Activated CD4-positive, alpha-beta T cell treated with anti-CD3 and anti-CD28 coated beads, Interleukin-2, amount 10 ng/mL, durations not matched to agents 7 days and 5 days (primary cell): ENCODE measurements around the gene CERS6. TPM values are rescaled to one million over a fixed set of nuclear protein-coding genes. Genes with fewer than 3 reads are reported as not detected.
A peak's percentile ranks its signal among the peaks of the same experiment; 100 is the strongest.

Experiments
- CTCF ChIA-PET: fragments of 350-600 bp; sonication (Branson Sonifier 250); formaldehyde crosslinking; loops from one replicate; lab custom pipeline; 2021; ENCODE audit warnings: antibody characterized with exemption; lab: Charles Lee
- POLR2A ChIA-PET: fragments of 350-600 bp; sonication (Branson Sonifier 250); formaldehyde crosslinking; loops from one replicate; lab custom pipeline; 2021; ENCODE audit warnings: antibody characterized with exemption; lab: Charles Lee
- DNase-seq: peaks from one replicate; pipeline ENCODE4 v3.0.0-alpha.2; 2020
- H3K27ac Mint-ChIP-seq: one replicate; pipeline ENCODE4 v1.8.0; 2021; ENCODE audit warnings: mild to moderate bottlenecking, moderate library complexity, mixed read lengths
- H3K27me3 Mint-ChIP-seq: one replicate; pipeline ENCODE4 v1.8.0; 2021; ENCODE audit warnings: mixed read lengths
- H3K36me3 Mint-ChIP-seq: one replicate; pipeline ENCODE4 v1.8.0; 2021; ENCODE audit warnings: low read depth, mixed read lengths
- H3K4me1 Mint-ChIP-seq: one replicate; pipeline ENCODE4 v1.8.0; 2021; ENCODE audit warnings: mixed read lengths
- H3K4me3 Mint-ChIP-seq: one replicate; pipeline ENCODE4 v1.8.0; 2021; ENCODE audit warnings: mild to moderate bottlenecking, moderate library complexity, mixed read lengths
- H3K9me3 Mint-ChIP-seq: one replicate; pipeline ENCODE4 v1.8.0; 2021; ENCODE audit warnings: mixed read lengths
- total RNA-seq, 2 experiments: library from RNA; stranded (reverse); gene quantifications; one replicate each; pipeline ENCODE4 v1.2.3, GENCODE V29; 2021

CERS6 gene
- total RNA-seq, 2 experiments from 2014 or later: 12.1 to 14.9 TPM

DNA sequence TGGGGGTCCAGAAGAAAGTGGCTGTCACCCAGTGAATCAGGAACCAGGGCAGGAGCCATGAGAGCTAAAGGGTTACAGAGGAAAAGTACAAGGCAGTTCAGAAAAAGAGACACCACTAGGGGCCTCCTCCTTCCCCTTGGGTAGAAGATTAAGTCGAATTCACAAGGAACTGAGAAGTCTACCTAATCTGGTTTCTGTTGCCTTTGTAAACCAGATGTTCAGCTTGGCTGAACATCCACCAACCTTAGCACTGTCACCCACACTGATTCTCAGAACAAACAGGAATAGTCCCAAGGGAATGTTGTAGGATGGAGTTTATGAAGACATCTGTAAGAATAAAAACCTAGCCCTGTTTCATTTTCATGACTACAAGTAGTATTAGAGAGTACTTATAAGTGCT lies 256.0 kb downstream of the CERS6 start:
- ChIA-PET CTCF (interaction anchor here (2.2 kb wide), 1 partner anchor 12 kb away, joined by 4 read pairs; no protein-coding TSS in a partner anchor), POLR2A (no interaction called here)
- Mint-ChIP-seq H3K4me1 (peaks cover under 1% of the 10 kb centered on the region), H3K27ac (no peak overlapping the region), H3K36me3 (peaks cover 2% of the 10 kb centered on the region), H3K27me3 (no peaks in the 10 kb centered on the region), H3K4me3 (no peak overlapping the region), H3K9me3 (no peaks in the 10 kb centered on the region)
- DNase-seq: no peak

DNA sequence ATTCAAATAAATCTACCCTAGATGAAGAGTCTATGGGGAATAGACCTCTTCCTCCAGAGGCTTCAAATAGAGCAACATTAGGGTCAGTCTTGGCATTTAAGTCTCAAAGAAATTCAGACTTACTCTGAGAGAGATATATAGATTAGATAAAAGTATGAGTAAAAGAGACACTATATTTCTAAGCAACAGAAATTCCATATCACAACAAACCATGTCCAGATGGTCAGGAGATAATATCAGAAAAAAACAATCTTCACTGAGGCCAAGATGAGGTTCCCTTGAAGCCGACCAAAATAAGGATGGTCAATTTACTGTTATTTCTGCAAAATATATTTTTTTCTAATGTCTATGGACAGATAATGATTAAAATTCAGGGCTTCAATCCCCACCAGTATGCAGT lies 257.3 kb downstream of the CERS6 start:
- no peak for DNase-seq
- Mint-ChIP-seq H3K27ac (no peak overlapping the region), H3K4me3 (no peak overlapping the region), H3K36me3 (peaks cover 6% of the 10 kb centered on the region), H3K27me3 (no peaks in the 10 kb centered on the region), H3K4me1 (peaks cover 13% of the 10 kb centered on the region), H3K9me3 (no peaks in the 10 kb centered on the region)
- ChIA-PET POLR2A (no interaction called here), CTCF (no interaction called here)

- POLR2A ChIA-PET: no interaction called here
- Mint-ChIP-seq H3K27me3 (no peaks in the 10 kb centered on the region), H3K4me3 (no peak overlapping the region), H3K27ac (no peak overlapping the region), H3K4me1 (peaks cover 19% of the 10 kb centered on the region), H3K9me3 (no peaks in the 10 kb centered on the region), H3K36me3 (peaks cover 15% of the 10 kb centered on the region)
- CTCF ChIA-PET: interaction anchor here (1.2 kb wide), 1 partner anchor 9 kb away, joined by 3 read pairs; no protein-coding TSS in a partner anchor
- DNase-seq: no peak
Measured at GRCh38 chr2:168715849-168716248, 259.8 kb downstream of the CERS6 start.

- CTCF ChIA-PET: interaction anchor here (1.0 to 1.1 kb wide), 2 partner anchors 10 to 11 kb away, joined by 3 read pairs; no protein-coding TSS in a partner anchor
- POLR2A ChIA-PET: no interaction called here
Measured at GRCh38 chr2:168716839-168717238, 260.8 kb downstream of the CERS6 start.

GRCh38 chr2:168717790-168718502 lies 261.9 kb downstream of the CERS6 start:
- no peak for DNase-seq
- Mint-ChIP-seq H3K27ac (no peak overlapping the region), H3K9me3 (no peaks in the 10 kb centered on the region), H3K4me3 (no peak overlapping the region), H3K4me1 (peaks cover 19% of the 10 kb centered on the region), H3K27me3 (no peaks in the 10 kb centered on the region), H3K36me3 (peaks cover 15% of the 10 kb centered on the region)
- POLR2A ChIA-PET: no interaction called here
- CTCF ChIA-PET: interaction anchor here (0.9 to 1.4 kb wide), 2 partner anchors 9 to 107 kb away, joined by 3 read pairs; no protein-coding TSS in a partner anchor

More at GRCh38 chr2:168716839-168717238, 260.8 kb downstream of the CERS6 start:
- H3K27me3 Mint-ChIP-seq: no peaks in the 10 kb centered on the region
- no peak overlapping the region for H3K4me3 Mint-ChIP-seq
- H3K9me3 Mint-ChIP-seq: no peaks in the 10 kb centered on the region
- peak overlapping the region; percentile 31 for H3K27ac Mint-ChIP-seq
- peaks cover 15% of the 10 kb centered on the region for H3K36me3 Mint-ChIP-seq
- H3K4me1 Mint-ChIP-seq: peaks cover 19% of the 10 kb centered on the region
- no peak for DNase-seq

- no peak for DNase-seq
- ChIA-PET POLR2A (no interaction called here), CTCF (interaction anchor here (1.4 kb wide), 1 partner anchor 9 kb away, joined by 3 read pairs; no protein-coding TSS in a partner anchor)
- no peaks in the 10 kb centered on the region for H3K9me3 Mint-ChIP-seq
- no peaks in the 10 kb centered on the region for H3K27me3 Mint-ChIP-seq
- peaks cover 16% of the 10 kb centered on the region for H3K36me3 Mint-ChIP-seq
- H3K4me3 Mint-ChIP-seq: no peak overlapping the region
- peaks cover 19% of the 10 kb centered on the region for H3K4me1 Mint-ChIP-seq
- no peak overlapping the region for H3K27ac Mint-ChIP-seq
Measured at GRCh38 chr2:168718622-168719021, 262.6 kb downstream of the CERS6 start.

- H3K36me3 Mint-ChIP-seq: peaks cover 19% of the 10 kb centered on the region
- H3K9me3 Mint-ChIP-seq: no peaks in the 10 kb centered on the region
- no peak for DNase-seq
- H3K4me1 Mint-ChIP-seq: peaks cover 19% of the 10 kb centered on the region
- CTCF ChIA-PET: no interaction called here
- H3K4me3 Mint-ChIP-seq: no peak overlapping the region
- no peaks in the 10 kb centered on the region for H3K27me3 Mint-ChIP-seq
- POLR2A ChIA-PET: no interaction called here
- H3K27ac Mint-ChIP-seq: no peak overlapping the region
Measured at GRCh38 chr2:168719446-168719845, 263.4 kb downstream of the CERS6 start.

DNA sequence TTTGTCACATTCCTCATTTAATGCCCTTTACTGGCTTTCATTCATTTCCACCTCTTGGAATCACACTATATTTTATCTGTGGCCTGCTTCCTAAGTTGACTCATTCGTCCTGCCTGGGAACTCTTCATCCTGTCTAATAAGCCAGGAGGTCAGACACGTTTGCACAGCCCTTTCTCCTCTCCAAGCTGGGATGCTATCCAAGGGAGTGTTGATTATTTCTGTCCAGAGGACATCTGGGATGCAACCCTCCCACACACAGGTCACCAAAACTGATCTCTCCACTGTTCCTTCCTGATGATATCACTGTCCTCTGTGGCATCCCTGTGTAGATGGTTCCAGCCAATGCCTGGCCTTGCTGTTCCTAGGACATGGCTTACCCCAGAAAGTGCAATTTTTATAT lies 266.5 kb downstream of the CERS6 start:
- POLR2A ChIA-PET: no interaction called here
- no peaks in the 10 kb centered on the region for H3K27me3 Mint-ChIP-seq
- H3K9me3 Mint-ChIP-seq: no peaks in the 10 kb centered on the region
- H3K36me3 Mint-ChIP-seq: peaks cover 15% of the 10 kb centered on the region
- CTCF ChIA-PET: no interaction called here
- H3K27ac Mint-ChIP-seq: no peak overlapping the region
- no peak overlapping the region for H3K4me3 Mint-ChIP-seq
- DNase-seq: no peak
- peaks cover 13% of the 10 kb centered on the region for H3K4me1 Mint-ChIP-seq

- Mint-ChIP-seq H3K27me3 (no peaks in the 10 kb centered on the region), H3K36me3 (peaks cover 15% of the 10 kb centered on the region), H3K9me3 (no peaks in the 10 kb centered on the region), H3K27ac (no peak overlapping the region), H3K4me1 (peaks cover 5% of the 10 kb centered on the region), H3K4me3 (no peak overlapping the region)
- ChIA-PET POLR2A (no interaction called here), CTCF (no interaction called here)
- DNase-seq: no peak
Measured at GRCh38 chr2:168723275-168723899, 267.3 kb downstream of the CERS6 start.

DNA sequence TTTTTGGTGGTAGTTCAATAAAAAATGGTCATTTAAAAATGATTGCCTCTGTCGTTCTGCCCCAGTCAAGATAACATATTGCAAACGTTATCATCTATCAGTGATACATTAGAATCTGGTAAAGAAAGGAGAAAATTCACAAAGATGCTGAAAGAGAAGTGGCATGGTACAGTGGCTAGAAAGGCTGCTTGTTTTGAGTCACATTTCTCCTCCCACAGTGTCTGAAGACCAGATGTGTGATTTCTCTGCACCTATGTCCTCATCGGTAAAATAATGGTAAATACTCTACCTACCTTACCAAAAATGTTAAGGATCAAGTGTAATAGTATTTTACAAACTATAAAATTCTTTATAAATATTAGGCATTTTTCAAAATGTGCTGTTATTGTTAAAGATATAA lies 270.3 kb downstream of the CERS6 start:
- Mint-ChIP-seq H3K36me3 (peaks cover 6% of the 10 kb centered on the region), H3K9me3 (no peaks in the 10 kb centered on the region), H3K27me3 (no peaks in the 10 kb centered on the region), H3K27ac (no peak overlapping the region), H3K4me1 (no peaks in the 10 kb centered on the region), H3K4me3 (no peak overlapping the region)
- no peak for DNase-seq
- ChIA-PET POLR2A (no interaction called here), CTCF (no interaction called here)

- ChIA-PET CTCF (no interaction called here), POLR2A (no interaction called here)
- Mint-ChIP-seq H3K27ac (no peak overlapping the region), H3K4me3 (no peak overlapping the region), H3K36me3 (peaks cover 6% of the 10 kb centered on the region), H3K4me1 (no peaks in the 10 kb centered on the region), H3K27me3 (no peaks in the 10 kb centered on the region), H3K9me3 (no peaks in the 10 kb centered on the region)
- DNase-seq: no peak
Measured at GRCh38 chr2:168727904-168728470, 271.9 kb downstream of the CERS6 start.

GRCh38 chr2:168729455-168729854 lies 273.4 kb downstream of the CERS6 start:
- Mint-ChIP-seq H3K4me3 (no peak overlapping the region), H3K9me3 (no peaks in the 10 kb centered on the region), H3K36me3 (no peaks in the 10 kb centered on the region), H3K27me3 (no peaks in the 10 kb centered on the region), H3K27ac (no peak overlapping the region), H3K4me1 (no peaks in the 10 kb centered on the region)
- CTCF ChIA-PET: no interaction called here
- no peak for DNase-seq
- POLR2A ChIA-PET: no interaction called here

GRCh38 chr2:168730344-168730743 lies 274.3 kb downstream of the CERS6 start:
- no peak for DNase-seq
- Mint-ChIP-seq H3K36me3 (no peaks in the 10 kb centered on the region), H3K9me3 (no peaks in the 10 kb centered on the region), H3K27ac (no peak overlapping the region), H3K27me3 (no peaks in the 10 kb centered on the region), H3K4me1 (no peaks in the 10 kb centered on the region), H3K4me3 (no peak overlapping the region)
- POLR2A ChIA-PET: no interaction called here
- CTCF ChIA-PET: interaction anchor here (0.5 kb wide), 1 partner anchor 1806 kb away, joined by 4 read pairs; no protein-coding TSS in a partner anchor
